Breast epithelium (tissue), 4 donors: ENCODE results near the gene SLC6A3. TPM values are rescaled to one million over a fixed set of nuclear protein-coding genes. Genes with fewer than 3 reads are reported as not detected.
"Not testable (repeated sequence)": the region's sequence is repeated elsewhere in the genome, so short reads cannot be mapped to it uniquely, and the experiment has no call there.

Experiments
- DNase-seq, 2 donors: peaks; one replicate each; pipeline ENCODE4 v3.0.0-alpha.2; 2019; ENCODE audit warnings: low spot score in 2 of 2
- H3K27ac ChIP-seq, 2 donors: fragments of 200-600 bp; sonication (generic) in 1 of 2; one replicate each; pipeline ENCODE4 v1.5.1; 2016 to 2019; ENCODE audit warnings: mild to moderate bottlenecking in 1 of 2
- H3K27me3 ChIP-seq, 2 donors: fragments of 200-600 bp; sonication (generic) in 1 of 2; one replicate each; pipeline versions ENCODE4 v1.5.1 to v1.6.0; 2017 to 2019; ENCODE audit warnings: control low read depth in 1 of 2, mild to moderate bottlenecking in 1 of 2
- H3K36me3 ChIP-seq: fragments of 200-600 bp; one replicate; pipeline ENCODE4 v1.5.1; 2019
- H3K4me1 ChIP-seq, 2 donors: fragments of 200-600 bp; sonication (generic); one replicate each; pipeline ENCODE4 v1.5.1; 2016 to 2019; ENCODE audit warnings: control low read depth in 1 of 2
- H3K4me3 ChIP-seq, 3 donors: fragments of 200-600 bp; sonication (generic); 1 replicate in 2 of 3; 2 replicates in 1 of 3; pipeline ENCODE4 v1.5.1; 2016 to 2019; ENCODE audit warnings: mild to moderate bottlenecking in 3 of 3, moderate library complexity in 2 of 3
- H3K9me3 ChIP-seq, 2 donors: fragments of 200-600 bp; sonication (generic) in 1 of 2; one replicate each; pipeline ENCODE4 v1.5.1; 2016 to 2019; ENCODE audit warnings: control low read depth in 1 of 2
- CTCF ChIP-seq, 3 donors: fragments of 450-650 bp; IDR thresholded peaks; one replicate each; pipeline ENCODE4 v1.5.1; 2016 to 2017; ENCODE audit warnings: antibody characterized with exemption in 3 of 3, mild to moderate bottlenecking in 3 of 3, moderate library complexity in 3 of 3
- POLR2A ChIP-seq: fragments of 450-650 bp; IDR thresholded peaks from one replicate; pipeline ENCODE4 v1.6.1; 2016; ENCODE audit warnings: antibody characterized with exemption, mild to moderate bottlenecking, moderate library complexity
- POLR2AphosphoS5 ChIP-seq, 3 donors: sonication (generic); formaldehyde crosslinking; IDR thresholded peaks; one replicate each; pipeline ENCODE4 v1.6.1; 2017; ENCODE audit warnings: antibody characterized with exemption in 3 of 3
- intact Hi-C: fragments of 100-400 bp; cut with DNase I; formaldehyde crosslinking; loops from one replicate; pipeline ENCODE4 v1.15.1; 2023; ENCODE audit warnings: low total_unique reads
- total RNA-seq, 3 donors: library from RNA; depleted of rRNA; stranded (reverse); fragments of >200 nt; gene quantifications; one replicate each; pipeline ENCODE4 v1.1.0, GENCODE V29; 2016

Gene SLC6A3
- total RNA-seq, 3 donors from 2014 or later, result under 0.01 to 0.32 (median 0.15) TPM

GRCh38 chr5:1360861-1361260, 84.4 kb downstream of the SLC6A3 start:
- H3K9me3 ChIP-seq, result no peaks in the 10 kb centered on the region
- no peak overlapping the region for H3K4me3 ChIP-seq
- H3K27ac ChIP-seq, result no peak overlapping the region
- no peak for DNase-seq
- no peak for TF ChIP-seq POLR2AphosphoS5 (IDR thresholded peaks at IDR 0.05)
- TF ChIP-seq CTCF (IDR thresholded peaks at IDR 0.05), result no peak
- no peak for TF ChIP-seq POLR2A
- H3K36me3 ChIP-seq, result no peaks in the 10 kb centered on the region
- peaks cover 0 to 87% of the 10 kb centered on the region in 2 donors for H3K27me3 ChIP-seq
- intact Hi-C loops, result no loop called here
- no peaks in the 10 kb centered on the region for H3K4me1 ChIP-seq

GRCh38 chr5:1360367-1360766, 84.9 kb downstream of the SLC6A3 start:
- H3K36me3 ChIP-seq, DNase-seq, H3K4me1 ChIP-seq, H3K4me3 ChIP-seq, intact Hi-C loops, H3K9me3 ChIP-seq, H3K27ac ChIP-seq: not testable (repeated sequence)
- H3K27me3 ChIP-seq, result peaks cover 0 to 89% of the 10 kb centered on the region in 2 donors

GRCh38 chr5:1359713-1360112, 85.5 kb downstream of the SLC6A3 start:
- no peak for DNase-seq
- intact Hi-C loops, result no loop called here
- H3K27ac ChIP-seq, result no peak overlapping the region
- H3K4me1 ChIP-seq, result no peaks in the 10 kb centered on the region
- H3K27me3 ChIP-seq, result peaks cover 0 to 85% of the 10 kb centered on the region in 2 donors
- H3K36me3 ChIP-seq, result no peaks in the 10 kb centered on the region
- no peak overlapping the region for H3K4me3 ChIP-seq
- TF ChIP-seq CTCF (IDR thresholded peaks at IDR 0.05) (no peak), POLR2AphosphoS5 (IDR thresholded peaks at IDR 0.05) (no peak), POLR2A (no peak)
- H3K9me3 ChIP-seq, result no peaks in the 10 kb centered on the region

- peaks cover 0 to 80% of the 10 kb centered on the region in 2 donors for H3K27me3 ChIP-seq
- TF ChIP-seq CTCF (IDR thresholded peaks at IDR 0.05) (no peak), POLR2AphosphoS5 (IDR thresholded peaks at IDR 0.05) (no peak), POLR2A (no peak)
- H3K27ac ChIP-seq, result no peak overlapping the region
- no peaks in the 10 kb centered on the region for H3K4me1 ChIP-seq
- no peak overlapping the region for H3K4me3 ChIP-seq
- intact Hi-C loops, result no loop called here
- H3K9me3 ChIP-seq, result no peaks in the 10 kb centered on the region
- H3K36me3 ChIP-seq, result no peaks in the 10 kb centered on the region
- no peak for DNase-seq
Observed at GRCh38 chr5:1359031-1359645, 86.1 kb downstream of the SLC6A3 start.

GRCh38 chr5:1358726-1359025, 86.6 kb downstream of the SLC6A3 start:
- H3K27ac ChIP-seq, result no peak overlapping the region
- H3K36me3 ChIP-seq, result no peaks in the 10 kb centered on the region
- DNase-seq, result no peak
- H3K27me3 ChIP-seq, result peaks cover 0 to 75% of the 10 kb centered on the region in 2 donors
- TF ChIP-seq POLR2A, result no peak
- no peak for TF ChIP-seq POLR2AphosphoS5 (IDR thresholded peaks at IDR 0.05)
- no peak for TF ChIP-seq CTCF (IDR thresholded peaks at IDR 0.05)
- intact Hi-C loops, result no loop called here
- no peaks in the 10 kb centered on the region for H3K4me1 ChIP-seq
- H3K4me3 ChIP-seq, result no peak overlapping the region
- no peaks in the 10 kb centered on the region for H3K9me3 ChIP-seq
